ENCODE data around the gene RALA.

DNA sequence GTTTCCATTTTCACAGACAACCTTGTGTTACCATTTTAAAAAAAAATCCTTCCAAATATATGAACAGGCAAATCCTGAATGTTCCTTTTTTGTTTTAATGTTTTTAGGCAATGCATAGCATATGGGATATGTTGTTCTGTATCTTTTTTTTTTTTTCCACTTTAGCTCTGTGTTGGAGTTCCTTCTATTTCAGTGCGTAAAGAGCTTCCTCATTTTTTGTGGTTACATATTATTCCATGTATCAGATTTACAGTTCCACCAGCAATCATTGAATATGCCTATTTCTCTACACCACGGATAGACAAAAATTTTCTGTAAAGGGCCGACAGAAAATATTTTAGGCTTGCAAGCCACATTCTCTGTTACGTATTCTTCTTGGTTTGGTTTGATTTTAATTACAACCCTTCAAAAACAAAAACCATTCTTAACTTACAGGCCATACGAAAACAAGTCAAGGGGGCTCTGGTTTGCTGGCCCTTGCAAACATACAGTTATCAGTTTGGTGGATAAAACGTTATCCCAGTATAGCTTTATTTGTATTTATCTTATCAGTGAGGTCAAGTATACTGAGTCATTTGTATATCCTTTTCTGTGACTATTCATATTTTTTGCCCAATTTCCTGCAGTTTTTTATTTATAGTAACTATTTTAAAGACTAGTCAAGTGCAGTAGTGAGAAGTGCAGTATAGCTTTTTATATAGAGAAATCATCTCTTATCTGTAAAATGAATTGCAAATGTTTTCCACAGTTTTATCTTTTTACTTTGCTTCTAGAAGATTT lies 55.7 kb downstream of the RALA start:
- TF ChIP-seq, protein P1, sequence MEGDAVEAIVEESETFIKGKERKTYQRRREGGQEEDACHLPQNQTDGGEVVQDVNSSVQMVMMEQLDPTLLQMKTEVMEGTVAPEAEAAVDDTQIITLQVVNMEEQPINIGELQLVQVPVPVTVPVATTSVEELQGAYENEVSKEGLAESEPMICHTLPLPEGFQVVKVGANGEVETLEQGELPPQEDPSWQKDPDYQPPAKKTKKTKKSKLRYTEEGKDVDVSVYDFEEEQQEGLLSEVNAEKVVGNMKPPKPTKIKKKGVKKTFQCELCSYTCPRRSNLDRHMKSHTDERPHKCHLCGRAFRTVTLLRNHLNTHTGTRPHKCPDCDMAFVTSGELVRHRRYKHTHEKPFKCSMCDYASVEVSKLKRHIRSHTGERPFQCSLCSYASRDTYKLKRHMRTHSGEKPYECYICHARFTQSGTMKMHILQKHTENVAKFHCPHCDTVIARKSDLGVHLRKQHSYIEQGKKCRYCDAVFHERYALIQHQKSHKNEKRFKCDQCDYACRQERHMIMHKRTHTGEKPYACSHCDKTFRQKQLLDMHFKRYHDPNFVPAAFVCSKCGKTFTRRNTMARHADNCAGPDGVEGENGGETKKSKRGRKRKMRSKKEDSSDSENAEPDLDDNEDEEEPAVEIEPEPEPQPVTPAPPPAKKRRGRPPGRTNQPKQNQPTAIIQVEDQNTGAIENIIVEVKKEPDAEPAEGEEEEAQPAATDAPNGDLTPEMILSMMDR (IDR thresholded peaks at IDR 0.05; ENCODE audit: low read length), result no peak
- TF ChIP-seq EZH2 (IDR thresholded peaks at IDR 0.05; ENCODE audit: borderline replicate concordance, low read length), result no peak
